A204.1 (cell line): ENCODE data around the gene FGL2.
"Not testable (repeated sequence)": the region's sequence is repeated elsewhere in the genome, so short reads cannot be mapped to it uniquely, and the experiment has no call there.

Experiments
- FAIRE-seq: peaks from 2 replicates; lab custom pipeline; 2012; peaks lifted over from hg19 to GRCh38; lab: Jason Lieb, UNC

The FGL2 gene

DNA sequence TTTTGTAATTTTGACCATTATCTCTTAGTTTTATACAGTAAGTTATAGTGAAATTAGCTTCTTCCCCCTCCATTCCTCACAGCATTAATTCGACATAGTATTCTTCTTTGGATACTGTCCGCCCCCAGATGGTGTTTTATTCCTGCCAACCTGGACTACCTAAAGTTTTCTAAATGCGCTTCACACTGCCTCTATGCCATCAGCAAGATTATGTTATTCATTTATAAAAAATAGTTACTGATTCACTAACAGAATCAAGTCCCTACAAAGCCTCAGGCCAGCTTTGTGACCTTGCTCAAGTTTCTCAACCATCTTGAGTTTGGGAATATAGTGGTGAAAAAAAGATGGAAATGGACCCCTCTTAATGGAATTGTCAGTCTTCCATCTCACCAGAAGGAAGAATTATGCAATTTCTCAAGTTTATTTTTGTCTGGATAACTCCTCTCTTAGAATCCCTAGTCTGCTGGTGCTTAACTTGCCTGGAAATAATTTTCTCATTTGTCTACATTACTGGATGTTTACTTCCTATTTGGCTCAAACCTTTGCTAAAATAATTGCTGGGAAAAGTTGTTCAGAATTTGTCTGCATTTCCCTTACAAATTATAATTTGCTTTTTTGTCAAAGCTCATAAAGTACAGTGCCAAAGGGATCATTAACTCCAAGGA lies 16.7 kb upstream of the FGL2 start:
- FAIRE-seq, result no peak

DNA sequence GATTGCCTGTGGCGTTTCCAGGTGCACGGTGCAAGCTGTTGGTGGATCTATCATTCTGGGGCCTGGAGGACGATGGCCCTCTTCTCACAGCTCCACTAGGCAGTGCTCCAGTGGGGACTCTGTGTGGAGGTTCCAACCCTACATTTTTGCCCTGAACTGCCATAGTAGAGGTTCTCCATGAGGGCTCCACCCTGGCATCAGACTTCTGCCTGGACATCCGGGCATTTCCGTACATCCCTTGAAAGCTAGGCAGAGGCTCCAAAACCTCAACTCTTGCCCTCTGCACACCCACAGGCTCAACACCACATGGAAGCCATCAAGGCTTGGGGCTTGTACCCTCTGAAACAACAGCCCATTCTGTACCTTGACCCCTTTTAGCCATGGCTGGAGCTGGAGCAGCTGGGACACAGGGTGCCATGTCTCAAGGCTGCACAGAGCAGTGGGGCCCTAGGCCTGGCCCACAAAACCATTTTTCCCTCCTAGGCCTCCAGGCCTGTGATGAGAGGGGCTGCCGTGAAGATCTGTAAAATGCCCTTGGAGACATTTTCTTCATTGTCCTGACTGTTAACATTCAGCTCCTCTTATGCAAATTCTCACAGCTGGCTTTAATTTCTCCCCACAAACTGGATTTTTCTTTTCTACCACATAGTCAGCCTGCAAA lies 10.0 kb upstream of the FGL2 start:
- FAIRE-seq, result no peak

DNA sequence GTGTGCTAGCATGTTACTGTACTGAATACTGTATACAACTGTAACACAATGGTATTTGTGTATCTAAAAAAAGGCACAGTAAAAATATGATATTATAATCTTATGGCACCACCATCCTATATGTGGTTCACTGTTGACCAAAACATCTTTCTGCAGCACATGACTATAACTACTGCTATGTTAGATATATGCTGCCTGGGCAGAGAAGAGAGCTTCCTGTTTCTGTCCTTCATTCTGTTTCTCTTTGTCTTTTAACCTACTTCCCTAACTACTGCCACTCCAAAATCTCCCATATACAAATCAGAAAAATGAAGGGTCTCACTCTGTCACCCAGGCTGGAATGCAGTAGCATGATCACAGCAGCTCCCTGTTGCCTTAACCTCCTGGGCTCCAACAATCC lies 8.8 kb upstream of the FGL2 start:
- FAIRE-seq, result no peak

DNA sequence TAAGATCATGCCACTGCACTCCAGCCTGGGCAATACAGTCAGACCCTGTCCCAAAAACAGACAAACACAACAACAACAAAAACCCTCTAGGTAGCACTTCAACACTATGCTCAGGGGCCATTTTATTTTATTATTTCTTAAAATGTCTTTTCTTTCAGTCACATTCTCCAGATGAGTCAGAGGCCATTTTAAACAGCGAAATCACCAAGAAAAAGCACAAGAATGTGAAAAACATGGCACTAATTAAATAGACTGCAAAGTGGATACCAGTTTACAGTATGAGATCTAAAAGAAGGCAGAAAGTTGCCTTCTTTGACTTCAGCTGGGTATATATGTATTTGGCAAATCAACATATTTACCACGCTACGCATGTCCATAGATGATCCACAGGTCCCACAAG lies 6.1 kb upstream of the FGL2 start:
- FAIRE-seq, result no peak

DNA sequence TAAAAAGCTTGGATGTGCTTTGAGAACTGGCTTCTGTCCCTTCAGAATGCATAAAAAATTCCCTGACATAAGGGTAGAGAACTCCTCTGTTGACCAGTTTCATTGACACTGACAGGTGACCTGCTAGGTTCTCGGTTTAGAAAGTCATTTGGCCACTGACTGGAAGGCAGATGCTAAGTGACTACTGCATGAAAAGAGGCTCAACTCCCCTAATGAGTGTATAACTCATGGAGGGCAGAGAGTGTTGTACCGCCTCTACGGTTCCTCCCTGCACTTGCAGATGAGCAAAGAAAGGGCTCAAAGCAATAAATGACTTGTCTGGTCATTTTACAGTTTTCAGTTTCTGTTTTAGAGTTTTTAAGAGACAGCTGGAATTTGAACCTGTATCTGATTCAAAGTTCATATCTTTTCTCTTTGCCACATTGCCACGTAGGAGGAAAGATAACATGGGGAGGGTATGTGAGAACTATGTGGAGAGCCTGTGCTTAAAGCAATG lies 2.9 kb upstream of the FGL2 start:
- FAIRE-seq, result no peak

DNA sequence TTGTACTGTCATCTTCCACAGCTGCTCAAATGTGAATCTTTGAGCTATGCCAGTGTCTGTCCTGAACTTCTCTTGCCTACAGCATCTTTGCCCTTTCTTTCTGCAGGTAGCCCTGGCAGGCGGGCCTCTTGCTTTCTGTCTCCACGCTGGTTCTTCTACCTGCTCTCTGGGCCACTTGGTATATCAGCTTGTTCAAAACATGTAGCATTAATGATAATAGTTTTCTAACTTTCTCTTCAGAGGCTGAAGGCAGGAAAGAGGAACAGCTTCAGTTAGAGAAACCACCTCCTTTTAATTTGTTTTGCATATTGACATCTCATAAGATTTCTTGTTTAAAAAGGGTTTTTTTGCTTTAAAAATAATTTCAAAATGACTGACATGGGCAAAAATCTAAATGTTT lies 923 bp upstream of the FGL2 start:
- no peak for FAIRE-seq

DNA sequence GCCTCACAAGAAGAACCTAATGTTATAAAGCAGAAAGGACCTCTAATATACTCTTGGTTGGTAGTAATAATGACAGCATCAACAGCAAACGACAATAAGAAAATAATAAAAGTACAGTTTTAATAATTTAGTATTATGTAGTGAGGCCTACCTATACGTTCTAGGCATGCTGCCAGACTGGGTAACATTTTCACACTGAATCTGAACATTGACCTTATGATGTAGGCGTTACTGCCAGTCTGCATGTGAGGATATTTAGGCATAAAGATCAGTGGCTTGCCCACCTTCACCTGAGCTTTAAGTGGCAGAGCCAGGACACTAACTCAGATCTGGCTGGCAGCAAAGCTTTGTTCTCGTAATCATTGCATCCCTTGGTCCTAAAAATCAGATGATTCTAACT lies 2.5 kb downstream of the FGL2 start:
- no peak for FAIRE-seq

DNA sequence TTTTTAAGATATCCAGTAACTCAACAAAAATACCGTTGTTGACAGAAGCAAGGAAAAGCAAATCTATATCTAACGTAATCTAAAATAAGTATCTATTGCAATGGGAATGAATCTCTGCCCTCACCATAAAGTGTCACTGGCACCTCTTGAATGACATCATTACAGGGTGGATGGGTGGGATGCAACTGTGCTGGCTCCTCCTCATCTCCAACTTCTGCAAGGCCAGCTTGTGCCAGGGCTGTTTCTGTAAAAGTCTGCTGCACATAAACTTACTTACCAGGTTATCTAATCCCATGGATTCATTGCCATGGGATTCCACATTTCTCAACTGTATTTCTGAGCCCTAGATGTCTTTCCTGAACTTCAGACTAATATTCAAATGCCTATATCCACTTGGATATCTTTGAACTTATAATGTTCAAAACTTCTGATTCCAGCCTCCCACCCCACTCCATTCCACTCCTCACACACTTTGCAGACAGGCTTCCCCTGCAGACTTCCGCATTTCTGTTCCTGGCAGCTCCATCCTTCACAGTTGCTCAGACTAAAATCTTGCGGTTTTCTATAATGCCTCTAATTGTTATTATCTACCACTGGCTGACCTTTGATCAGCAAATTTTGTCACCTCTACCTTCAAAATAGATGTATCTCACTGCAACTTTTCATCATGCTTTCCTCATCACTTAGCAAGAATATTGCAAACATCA lies 10.7 kb downstream of the FGL2 start:
- FAIRE-seq, result no peak

DNA sequence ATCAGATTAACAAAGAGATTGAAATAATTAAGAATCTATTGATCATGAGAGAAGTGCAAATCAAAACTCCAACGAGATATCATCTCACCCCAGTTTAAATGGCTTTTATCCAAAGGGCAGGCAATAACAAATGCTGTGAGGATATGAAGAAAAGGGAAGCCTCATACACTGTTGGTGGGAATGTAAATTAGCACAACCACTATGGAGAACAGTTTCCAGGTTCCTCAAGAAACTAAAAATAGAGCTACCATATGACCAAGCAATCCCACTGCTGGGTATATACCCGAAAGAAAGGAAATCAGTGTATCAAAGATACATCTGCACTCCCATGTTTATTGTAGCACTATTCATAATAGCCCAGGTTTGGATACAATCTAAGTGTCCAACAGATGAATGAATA lies 13.8 kb downstream of the FGL2 start:
- no peak for FAIRE-seq

DNA sequence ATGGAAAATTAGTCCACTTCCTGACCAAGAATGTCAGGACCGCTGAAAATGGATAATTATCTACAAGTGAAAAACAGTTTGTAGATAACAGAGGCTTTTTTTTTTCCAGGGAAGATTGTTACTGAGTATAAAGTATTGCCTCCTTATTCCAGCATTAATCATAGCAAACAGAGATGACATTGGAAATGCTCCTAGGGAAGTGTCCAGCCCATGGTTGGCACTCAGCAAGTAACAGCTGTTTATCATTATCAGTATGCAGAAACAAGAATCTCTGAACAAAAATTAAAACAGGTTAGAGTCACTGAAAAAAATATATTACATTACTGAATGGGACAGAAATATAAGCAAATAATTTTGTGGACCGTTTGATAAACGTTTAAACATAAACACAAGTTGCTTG lies 14.6 kb downstream of the FGL2 start:
- no peak for FAIRE-seq

DNA sequence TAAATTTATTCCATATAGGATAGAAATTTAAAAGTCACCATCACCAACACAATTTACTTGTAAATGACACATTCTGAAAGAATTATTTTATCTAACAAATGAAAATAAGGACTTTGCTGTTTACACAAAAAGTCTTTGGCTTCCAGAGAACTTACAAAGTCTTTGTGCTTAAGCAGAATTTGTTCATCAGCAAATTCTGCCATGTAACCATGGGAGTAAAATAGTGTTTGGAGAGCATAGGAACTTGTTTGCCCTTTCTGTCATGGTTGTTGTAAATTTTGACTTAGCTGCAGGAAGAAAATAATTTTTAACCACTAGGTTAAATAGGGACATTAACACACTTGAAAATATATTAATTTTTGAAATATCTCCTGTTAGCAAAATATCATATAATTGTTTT lies 15.2 kb downstream of the FGL2 start:
- FAIRE-seq, result no peak

DNA sequence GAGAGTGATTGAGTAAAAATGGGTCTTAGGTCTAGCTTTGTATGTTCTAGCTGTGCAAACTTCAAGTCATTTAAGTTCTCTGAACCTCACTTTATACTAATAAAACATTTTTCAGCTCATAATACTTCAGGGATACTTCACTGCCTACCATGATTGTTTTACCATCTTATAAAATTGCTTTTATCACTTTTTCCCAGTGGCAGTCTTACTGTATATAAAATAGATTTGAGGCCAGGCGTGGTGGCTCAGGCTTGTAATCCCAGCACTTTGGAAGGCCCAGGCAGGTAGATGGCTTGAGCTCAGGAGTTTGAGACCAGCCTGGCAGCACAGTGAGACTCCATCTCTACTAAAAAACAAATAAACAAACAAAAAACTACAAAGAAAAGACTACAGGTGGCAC lies 17.4 kb downstream of the FGL2 start:
- no peak for FAIRE-seq

DNA sequence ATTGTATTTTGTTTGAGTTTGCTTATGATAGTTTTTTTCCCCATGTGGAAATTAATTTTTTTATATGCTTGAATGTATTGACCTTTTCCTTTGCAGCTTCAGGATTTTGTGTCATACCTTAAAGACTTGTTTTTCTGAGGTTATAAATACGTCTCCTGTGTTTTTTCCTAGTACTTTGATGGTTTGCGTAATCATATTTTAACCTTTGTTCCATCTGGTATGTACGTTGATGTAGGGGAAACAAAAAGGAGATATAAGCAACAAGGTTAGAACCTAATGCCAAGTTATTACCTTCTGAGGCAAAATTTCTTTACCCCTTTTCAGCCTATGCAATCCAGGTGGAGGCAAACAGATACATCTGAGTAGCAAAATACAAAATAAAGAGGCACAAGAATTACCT lies 17.9 kb downstream of the FGL2 start:
- FAIRE-seq, result no peak

DNA sequence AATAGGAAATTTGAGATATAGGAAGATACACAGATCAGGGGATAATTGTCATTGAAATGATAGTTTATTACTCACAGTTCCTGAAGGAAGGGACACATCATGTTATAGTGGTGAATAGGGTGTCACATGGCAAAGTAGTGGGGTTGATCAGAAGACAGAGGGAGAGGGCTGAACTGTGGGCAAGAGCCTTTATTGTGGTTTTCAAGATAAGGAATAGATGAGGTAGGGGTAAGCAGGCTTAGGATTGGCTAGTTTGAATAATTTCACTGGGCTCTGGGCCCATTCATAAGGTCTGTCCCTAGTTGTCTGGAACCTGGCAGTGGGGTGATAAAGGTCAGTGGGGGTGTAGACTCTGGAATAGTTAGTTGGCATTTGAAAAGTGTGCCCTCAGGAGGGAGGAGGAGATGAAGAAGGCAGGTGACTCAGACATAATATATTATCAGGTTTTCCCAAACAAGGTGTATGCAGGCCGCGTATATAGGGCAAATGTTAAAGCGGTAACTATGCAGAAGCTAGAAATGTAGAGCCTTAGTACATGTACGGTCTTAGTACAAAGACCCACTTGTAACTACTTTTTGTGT lies 18.5 kb downstream of the FGL2 start:
- FAIRE-seq, result no peak

DNA sequence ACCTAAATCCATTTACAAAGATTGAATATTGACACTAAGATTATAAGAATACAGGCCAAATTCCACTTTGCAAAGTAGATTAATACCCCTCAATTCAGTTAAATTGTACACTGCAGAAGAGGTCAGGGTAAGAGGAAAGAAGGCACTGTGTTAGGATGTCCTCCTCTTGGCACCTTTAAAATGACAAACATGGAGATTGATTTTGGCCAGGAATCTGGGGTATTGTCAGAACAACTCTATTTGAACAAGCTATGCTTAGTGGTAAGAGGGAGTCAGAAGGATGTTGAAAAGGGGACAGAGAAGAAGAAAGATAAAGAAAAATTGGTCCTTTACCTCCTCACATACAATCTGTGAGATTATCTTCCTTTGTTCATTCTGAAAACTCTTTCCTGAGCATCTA lies 21.6 kb downstream of the FGL2 start:
- not testable (repeated sequence) for FAIRE-seq

DNA sequence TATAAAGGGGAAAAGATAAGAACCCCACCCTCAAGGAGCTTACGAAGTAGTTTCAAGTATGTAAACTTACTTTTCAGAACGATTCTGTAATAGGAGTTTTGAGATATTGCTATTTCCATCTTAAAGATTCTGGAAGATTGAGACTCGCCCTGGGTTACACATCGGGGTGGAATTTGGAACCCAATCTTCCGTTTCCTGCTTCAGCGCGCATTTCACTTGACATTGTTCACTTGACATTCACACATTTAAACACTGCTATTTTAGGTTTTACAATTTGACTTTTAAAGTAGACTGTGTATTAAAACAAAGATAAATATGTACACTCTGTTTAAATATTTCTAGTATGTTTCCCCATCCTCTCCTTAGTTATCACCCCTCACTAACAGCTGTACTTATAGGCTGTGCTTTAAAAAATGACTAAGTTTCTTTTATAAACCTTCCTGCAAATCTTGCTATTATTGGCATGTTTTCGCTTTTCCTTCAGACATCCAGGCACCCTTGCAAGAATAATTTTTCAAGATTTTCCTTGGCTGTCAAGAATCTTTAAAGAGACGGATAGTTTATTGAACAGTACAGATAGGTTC lies 22.2 kb downstream of the FGL2 start:
- not testable (repeated sequence) for FAIRE-seq

DNA sequence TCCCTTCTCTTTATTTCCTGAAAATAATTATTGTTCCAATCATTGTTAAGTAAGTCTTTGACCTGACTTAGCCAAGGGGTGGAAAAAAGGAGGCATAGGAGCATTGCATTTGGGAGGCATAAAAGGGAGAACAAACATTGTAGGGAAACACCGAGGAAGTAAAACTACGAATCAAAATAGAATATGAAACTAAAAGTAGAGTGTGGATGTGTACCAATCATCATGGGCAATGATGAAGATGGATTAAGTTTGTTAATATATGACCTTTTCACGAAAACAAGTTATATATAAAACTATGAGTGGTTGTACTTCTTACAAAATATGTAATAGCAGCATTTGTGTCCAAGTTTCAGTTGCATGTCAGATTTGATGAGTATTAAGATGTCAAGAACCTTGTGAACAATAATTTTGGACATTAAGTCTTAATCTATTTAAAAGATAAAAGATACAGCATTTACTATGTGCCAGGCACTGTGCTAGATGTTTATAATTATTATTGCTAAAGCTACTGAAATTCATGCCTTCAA lies 24.3 kb downstream of the FGL2 start:
- FAIRE-seq, result not testable (repeated sequence)

DNA sequence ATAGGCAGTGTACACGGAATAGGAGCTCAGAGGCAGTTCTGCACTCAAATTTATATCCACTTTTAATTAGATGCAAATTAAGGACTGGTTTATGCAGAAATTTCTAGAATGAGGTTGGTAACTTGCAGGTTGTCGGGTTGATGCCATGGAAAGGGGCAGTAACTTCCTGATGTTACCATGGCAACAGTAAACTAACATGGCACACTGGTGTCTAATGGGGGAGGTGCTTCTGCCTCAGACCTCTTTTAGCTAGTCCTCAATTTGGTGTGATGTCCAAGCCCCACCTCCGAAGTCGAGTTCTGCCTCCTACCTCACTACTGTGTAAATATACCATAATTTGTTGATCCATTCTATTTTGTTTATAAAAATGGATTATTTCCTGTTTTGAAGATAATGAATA lies 25.2 kb downstream of the FGL2 start:
- FAIRE-seq, result not testable (repeated sequence)

DNA sequence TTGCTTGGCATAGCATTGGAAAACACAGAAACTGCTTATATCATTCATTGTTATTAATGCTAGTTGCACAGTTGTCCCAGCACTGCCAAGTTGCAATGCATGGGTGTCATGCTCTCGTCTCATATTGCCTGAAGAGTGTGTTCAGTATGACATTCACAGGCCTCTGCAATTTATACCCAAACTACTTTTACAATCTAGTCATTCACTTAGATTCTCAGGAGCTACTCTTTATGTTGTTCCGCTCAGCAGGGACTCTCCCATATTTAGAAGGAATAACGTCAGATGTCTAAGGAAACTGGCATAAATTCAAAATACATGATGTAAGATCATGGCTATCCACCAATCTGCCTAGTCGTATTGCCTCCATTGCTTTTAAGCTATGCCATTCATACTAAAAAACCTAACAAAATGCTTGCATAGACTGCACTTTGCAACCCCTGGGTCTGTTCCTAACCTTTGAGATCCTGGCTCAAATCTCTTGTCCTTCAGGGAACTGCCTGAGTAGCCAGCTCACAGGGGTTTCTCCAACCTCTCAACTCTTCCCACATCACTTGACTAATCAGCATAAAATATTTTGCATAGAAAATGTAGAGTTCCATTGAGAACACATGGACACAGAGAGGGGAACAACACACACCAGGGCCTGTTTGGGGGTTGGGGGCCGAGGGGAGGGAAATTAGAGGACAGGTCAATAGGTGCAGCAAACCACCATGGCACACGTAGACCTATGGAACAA lies 27.0 kb downstream of the FGL2 start:
- not testable (repeated sequence) for FAIRE-seq

DNA sequence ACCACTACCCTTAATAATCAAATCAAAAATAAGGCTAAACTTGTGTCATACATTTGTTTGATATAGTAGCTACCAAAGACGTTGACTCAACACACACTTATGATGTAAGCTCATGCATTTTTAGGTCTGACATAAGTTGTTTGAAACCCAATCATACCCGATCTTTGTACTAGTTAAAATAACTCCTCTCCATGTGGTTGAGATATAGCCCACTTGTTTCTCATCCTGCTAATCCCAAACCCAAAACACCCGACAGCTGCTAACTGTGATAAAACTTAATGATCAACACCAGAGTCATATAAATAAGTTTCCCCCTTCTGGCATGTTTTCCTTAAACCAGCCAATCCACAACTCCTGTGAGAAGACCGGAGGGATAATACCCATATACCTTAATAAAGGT lies 28.5 kb downstream of the FGL2 start:
- not testable (repeated sequence) for FAIRE-seq

DNA sequence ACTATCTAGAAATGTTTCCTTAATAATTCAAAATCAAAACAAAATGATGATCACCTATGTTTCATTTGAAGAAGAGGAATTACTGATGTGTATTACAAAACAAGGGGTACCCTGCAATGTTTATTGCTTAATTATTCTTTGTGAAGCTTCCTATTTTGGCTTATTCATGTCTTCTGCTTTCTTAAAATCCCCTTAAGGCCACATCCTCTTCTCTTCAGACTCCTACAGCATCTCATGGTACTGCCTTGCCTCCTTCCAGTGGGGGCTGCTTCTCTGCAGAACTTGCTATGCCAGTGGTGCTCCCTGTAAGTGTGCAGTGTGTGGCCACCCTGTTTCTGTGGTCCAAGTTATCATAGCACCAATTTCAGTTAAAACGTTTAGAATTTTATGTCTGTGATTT lies 42.2 kb downstream of the FGL2 start:
- no peak for FAIRE-seq

DNA sequence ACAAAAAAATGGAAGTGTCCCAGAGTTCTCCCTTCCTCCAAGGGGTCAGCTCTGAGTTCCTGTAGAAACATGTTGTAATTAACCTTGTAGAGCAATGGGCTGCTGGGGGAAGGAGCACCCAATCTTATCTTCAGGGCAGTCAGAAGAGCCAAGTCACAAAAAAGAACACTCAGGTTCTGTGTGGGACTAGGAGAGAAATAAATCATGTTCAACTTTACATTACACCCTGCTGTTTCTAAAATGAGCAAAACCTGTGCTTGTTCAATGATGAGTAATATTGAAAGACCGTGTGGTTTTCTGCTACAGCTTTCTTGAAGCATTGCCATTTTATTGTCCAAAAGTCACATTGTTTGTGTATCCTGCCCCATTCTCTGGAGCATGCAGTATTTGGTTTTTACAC lies 42.6 kb downstream of the FGL2 start:
- not testable (repeated sequence) for FAIRE-seq
